ENCODE measurements around the gene PHF24. TPM values are rescaled to one million over a fixed set of nuclear protein-coding genes. Genes with fewer than 3 reads are reported as not detected.
A peak's percentile ranks its signal among the peaks of the same experiment; 100 is the strongest.

PHF24 gene
- polyA plus RNA-seq, 3 donors = 0.04 TPM; not detected in 2

DNA sequence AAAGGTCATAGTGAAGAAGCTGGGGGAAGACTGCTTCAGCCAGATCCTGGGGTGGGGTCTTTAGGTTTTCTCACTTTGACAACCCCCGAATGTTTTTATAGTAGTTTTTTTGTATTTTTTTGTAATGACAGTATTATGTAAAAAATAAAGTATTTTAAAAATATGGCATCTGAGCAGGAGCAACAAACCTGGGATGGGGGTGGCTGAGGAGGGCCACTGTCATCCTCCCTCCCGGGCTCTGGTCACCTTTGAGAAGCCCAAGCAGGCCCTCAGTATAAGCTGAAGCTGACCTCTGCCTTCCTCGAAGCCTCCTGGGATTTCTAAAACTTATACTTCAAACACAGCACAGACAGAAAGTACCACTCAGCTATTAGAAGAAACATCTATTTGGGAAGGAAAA is 40.2 kb downstream of the PHF24 start:
- no peaks in the 10 kb centered on the region for H3K79me2 ChIP-seq (ENCODE audit: insufficient read depth, low read length)
- H3K36me3 Mint-ChIP-seq = no peaks in the 10 kb centered on the region
- H3K9me3 ChIP-seq (replicated peaks in 1 of 2; ENCODE audit: control insufficient read depth in 1 of 2, insufficient read depth in 1 of 2, low read length in 2 of 2) = no peaks in the 10 kb centered on the region
- no peak overlapping the region for H3K27ac Mint-ChIP-seq
- H3K36me3 ChIP-seq (replicated peaks in 1 of 2; ENCODE audit: control insufficient read depth in 1 of 2, insufficient read depth in 2 of 2, low read length in 2 of 2) = no peaks in the 10 kb centered on the region
- no peak overlapping the region for H2AFZ ChIP-seq (ENCODE audit: insufficient read depth, low read depth, low read length, poor library complexity, severe bottlenecking)
- H3K27me3 ChIP-seq (ENCODE audit: control insufficient read depth in 2 of 2, insufficient read depth in 2 of 2, low read length in 2 of 2) = no peaks in the 10 kb centered on the region
- no peaks in the 10 kb centered on the region for H3K9me3 Mint-ChIP-seq
- no peak overlapping the region for H3K4me3 ChIP-seq (replicated peaks in 1 of 3; ENCODE audit: low read depth in 2 of 3, low read length in 3 of 3)
- H3K27me3 Mint-ChIP-seq (ENCODE audit: low read depth in 3 of 3) = no peaks in the 10 kb centered on the region
- H3K27ac ChIP-seq (ENCODE audit: low read depth in 1 of 2, low read length in 2 of 2) = no peak overlapping the region
- H3K4me3 Mint-ChIP-seq = no peak overlapping the region
- H4K20me1 ChIP-seq (ENCODE audit: insufficient read depth, low read length) = no peaks in the 10 kb centered on the region
- H3K9ac ChIP-seq (ENCODE audit: insufficient read depth, low read length, poor library complexity, severe bottlenecking) = no peak overlapping the region
- H3K4me1 Mint-ChIP-seq = peaks cover 4% of the 10 kb centered on the region
- TF ChIP-seq, protein P1, sequence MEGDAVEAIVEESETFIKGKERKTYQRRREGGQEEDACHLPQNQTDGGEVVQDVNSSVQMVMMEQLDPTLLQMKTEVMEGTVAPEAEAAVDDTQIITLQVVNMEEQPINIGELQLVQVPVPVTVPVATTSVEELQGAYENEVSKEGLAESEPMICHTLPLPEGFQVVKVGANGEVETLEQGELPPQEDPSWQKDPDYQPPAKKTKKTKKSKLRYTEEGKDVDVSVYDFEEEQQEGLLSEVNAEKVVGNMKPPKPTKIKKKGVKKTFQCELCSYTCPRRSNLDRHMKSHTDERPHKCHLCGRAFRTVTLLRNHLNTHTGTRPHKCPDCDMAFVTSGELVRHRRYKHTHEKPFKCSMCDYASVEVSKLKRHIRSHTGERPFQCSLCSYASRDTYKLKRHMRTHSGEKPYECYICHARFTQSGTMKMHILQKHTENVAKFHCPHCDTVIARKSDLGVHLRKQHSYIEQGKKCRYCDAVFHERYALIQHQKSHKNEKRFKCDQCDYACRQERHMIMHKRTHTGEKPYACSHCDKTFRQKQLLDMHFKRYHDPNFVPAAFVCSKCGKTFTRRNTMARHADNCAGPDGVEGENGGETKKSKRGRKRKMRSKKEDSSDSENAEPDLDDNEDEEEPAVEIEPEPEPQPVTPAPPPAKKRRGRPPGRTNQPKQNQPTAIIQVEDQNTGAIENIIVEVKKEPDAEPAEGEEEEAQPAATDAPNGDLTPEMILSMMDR (IDR thresholded peaks at IDR 0.05) = no peak
- no peak overlapping the region for H3K4me2 ChIP-seq (replicated peaks; ENCODE audit: extremely low read depth, low read length, poor library complexity, severe bottlenecking)
- H3K4me1 ChIP-seq (ENCODE audit: control insufficient read depth in 1 of 2, insufficient read depth in 2 of 2, low read length in 2 of 2) = no peaks in the 10 kb centered on the region
- WGBS (ENCODE audit: insufficient coverage) = 83% methylated on average over 2 of the region's 3 CpGs
- intact Hi-C loops (cut with micrococcal nuclease) = no loop called here
- no peak for DNase-seq

- no peak overlapping the region for H3K4me3 ChIP-seq (replicated peaks in 1 of 3; ENCODE audit: low read depth in 2 of 3, low read length in 3 of 3)
- 100% methylated on average over 1 of the region's 2 CpGs for WGBS (ENCODE audit: insufficient coverage)
- Mint-ChIP-seq H3K4me3 (no peak overlapping the region), H3K27me3 (ENCODE audit: low read depth in 3 of 3) (peaks cover 0 to 4% (median 0%) of the 10 kb centered on the region in 3 donors), H3K9me3 (no peaks in the 10 kb centered on the region), H3K36me3 (no peaks in the 10 kb centered on the region), H3K27ac (peak overlapping the region in 1 of 7 donors; percentile 19), H3K4me1 (peaks cover 2% of the 10 kb centered on the region)
- TF ChIP-seq, protein P1 (IDR thresholded peaks at IDR 0.05) = no peak
- no peaks in the 10 kb centered on the region for H3K27me3 ChIP-seq (ENCODE audit: control insufficient read depth in 2 of 2, insufficient read depth in 2 of 2, low read length in 2 of 2)
- no peaks in the 10 kb centered on the region for H3K4me1 ChIP-seq (ENCODE audit: control insufficient read depth in 1 of 2, insufficient read depth in 2 of 2, low read length in 2 of 2)
- DNase-seq = no peak
- intact Hi-C loops (cut with micrococcal nuclease) = no loop called here
- H3K79me2 ChIP-seq (ENCODE audit: insufficient read depth, low read length) = no peaks in the 10 kb centered on the region
- no peak overlapping the region for H3K27ac ChIP-seq (ENCODE audit: low read depth in 1 of 2, low read length in 2 of 2)
- no peaks in the 10 kb centered on the region for H3K36me3 ChIP-seq (replicated peaks in 1 of 2; ENCODE audit: control insufficient read depth in 1 of 2, insufficient read depth in 2 of 2, low read length in 2 of 2)
- H3K4me2 ChIP-seq (replicated peaks; ENCODE audit: extremely low read depth, low read length, poor library complexity, severe bottlenecking) = no peak overlapping the region
- no peaks in the 10 kb centered on the region for H4K20me1 ChIP-seq (ENCODE audit: insufficient read depth, low read length)
- H3K9me3 ChIP-seq (replicated peaks in 1 of 2; ENCODE audit: control insufficient read depth in 1 of 2, insufficient read depth in 1 of 2, low read length in 2 of 2) = no peaks in the 10 kb centered on the region
- H2AFZ ChIP-seq (ENCODE audit: insufficient read depth, low read depth, low read length, poor library complexity, severe bottlenecking) = no peak overlapping the region
- no peak overlapping the region for H3K9ac ChIP-seq (ENCODE audit: insufficient read depth, low read length, poor library complexity, severe bottlenecking)
Observed at GRCh38 chr9:34999576-34999975, 41.5 kb downstream of the PHF24 start.

Data from CD14-positive monocyte (primary cell).